Fibroblast of pulmonary artery (primary cell): Measurements from ENCODE around the gene IL21R.

ENCODE experiments used
- DNase-seq: peaks from one replicate; pipeline ENCODE4 v3.0.0-alpha.2; 2010; ENCODE audit warnings: low read depth
- H3K4me3 ChIP-seq: replicated peaks from 2 replicates; pipeline ENCODE4 v1.5.1; 2011; ENCODE audit warnings: low read depth, mild to moderate bottlenecking, control low read depth, low read length, moderate library complexity
- TF ChIP-seq, protein P1 (sequence below): IDR thresholded peaks from 2 replicates; pipeline ENCODE4 v1.5.1; 2011; ENCODE audit warnings: mild to moderate bottlenecking, control low read depth, low read length, inconsistent platforms; ENCODE audit errors: missing control alignments

The IL21R gene

DNA sequence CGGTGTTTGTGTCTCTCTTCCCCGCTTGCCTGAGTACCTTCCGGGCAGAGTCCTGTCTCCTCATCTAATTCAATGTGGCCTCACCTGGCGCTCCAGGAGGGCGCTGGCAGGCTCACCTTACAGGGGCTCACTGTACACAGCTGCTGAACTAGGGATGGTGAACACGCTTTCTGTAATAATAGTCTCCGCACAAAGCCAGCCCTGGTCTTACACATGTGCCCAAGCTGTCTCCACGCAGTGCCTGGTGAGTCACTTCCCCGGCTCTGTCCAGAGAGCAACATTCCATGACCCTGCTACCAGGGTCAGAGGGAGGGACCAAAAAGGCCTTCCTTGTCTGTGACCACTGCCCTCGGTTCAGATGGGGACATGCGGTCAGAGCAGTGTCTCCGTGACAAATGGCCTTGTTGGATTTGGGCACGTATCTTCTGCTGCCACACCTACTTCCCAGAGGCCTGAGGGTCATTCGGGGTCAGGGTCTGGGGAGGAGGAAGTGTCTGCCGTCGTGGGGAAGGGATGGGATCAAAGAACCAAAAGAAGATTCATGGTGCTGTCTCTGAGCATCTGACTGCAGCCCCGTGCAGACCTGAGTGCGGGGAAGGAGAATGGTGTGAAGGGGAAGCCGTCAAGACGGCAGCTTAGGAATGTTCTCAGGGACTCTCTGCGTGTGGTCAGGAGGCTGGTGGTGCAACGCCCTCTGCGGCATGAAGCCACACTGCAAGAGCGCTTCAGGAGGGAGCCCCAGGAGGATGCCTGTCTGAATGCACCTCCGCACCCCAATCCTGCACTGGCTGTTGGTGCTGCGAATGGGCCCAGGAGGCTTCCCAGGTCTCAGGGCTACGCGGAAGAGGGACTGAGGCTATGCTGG, 68.8 kb downstream of the IL21R start:
- no peak overlapping the region for H3K4me3 ChIP-seq
- TF ChIP-seq, protein P1, sequence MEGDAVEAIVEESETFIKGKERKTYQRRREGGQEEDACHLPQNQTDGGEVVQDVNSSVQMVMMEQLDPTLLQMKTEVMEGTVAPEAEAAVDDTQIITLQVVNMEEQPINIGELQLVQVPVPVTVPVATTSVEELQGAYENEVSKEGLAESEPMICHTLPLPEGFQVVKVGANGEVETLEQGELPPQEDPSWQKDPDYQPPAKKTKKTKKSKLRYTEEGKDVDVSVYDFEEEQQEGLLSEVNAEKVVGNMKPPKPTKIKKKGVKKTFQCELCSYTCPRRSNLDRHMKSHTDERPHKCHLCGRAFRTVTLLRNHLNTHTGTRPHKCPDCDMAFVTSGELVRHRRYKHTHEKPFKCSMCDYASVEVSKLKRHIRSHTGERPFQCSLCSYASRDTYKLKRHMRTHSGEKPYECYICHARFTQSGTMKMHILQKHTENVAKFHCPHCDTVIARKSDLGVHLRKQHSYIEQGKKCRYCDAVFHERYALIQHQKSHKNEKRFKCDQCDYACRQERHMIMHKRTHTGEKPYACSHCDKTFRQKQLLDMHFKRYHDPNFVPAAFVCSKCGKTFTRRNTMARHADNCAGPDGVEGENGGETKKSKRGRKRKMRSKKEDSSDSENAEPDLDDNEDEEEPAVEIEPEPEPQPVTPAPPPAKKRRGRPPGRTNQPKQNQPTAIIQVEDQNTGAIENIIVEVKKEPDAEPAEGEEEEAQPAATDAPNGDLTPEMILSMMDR: no peak

DNA sequence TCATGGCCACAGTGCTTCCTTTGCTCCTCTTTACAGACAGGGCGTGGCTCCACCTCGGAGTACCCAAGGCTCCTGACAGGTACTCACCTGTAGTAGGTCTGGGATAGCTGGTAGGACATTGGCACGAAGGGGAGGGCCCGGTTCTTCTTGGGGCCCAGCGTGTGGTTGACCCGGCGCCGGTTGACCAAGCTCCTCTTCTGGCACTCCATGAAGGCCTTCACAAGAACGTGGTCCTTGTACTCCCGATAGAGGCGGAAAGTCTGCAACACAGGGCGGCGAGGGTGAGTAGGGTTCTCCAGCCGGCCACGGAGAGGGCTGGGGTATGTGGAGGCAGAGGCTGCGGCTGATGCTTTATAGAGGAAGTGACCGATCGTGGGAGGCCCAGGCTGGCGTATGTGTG, 69.7 kb downstream of the IL21R start:
- TF ChIP-seq, protein P1: no peak
- no peak overlapping the region for H3K4me3 ChIP-seq

More for the DNA sequence above, 68.8 kb downstream of the IL21R start:
- DNase-seq: peak; percentile 69

DNA sequence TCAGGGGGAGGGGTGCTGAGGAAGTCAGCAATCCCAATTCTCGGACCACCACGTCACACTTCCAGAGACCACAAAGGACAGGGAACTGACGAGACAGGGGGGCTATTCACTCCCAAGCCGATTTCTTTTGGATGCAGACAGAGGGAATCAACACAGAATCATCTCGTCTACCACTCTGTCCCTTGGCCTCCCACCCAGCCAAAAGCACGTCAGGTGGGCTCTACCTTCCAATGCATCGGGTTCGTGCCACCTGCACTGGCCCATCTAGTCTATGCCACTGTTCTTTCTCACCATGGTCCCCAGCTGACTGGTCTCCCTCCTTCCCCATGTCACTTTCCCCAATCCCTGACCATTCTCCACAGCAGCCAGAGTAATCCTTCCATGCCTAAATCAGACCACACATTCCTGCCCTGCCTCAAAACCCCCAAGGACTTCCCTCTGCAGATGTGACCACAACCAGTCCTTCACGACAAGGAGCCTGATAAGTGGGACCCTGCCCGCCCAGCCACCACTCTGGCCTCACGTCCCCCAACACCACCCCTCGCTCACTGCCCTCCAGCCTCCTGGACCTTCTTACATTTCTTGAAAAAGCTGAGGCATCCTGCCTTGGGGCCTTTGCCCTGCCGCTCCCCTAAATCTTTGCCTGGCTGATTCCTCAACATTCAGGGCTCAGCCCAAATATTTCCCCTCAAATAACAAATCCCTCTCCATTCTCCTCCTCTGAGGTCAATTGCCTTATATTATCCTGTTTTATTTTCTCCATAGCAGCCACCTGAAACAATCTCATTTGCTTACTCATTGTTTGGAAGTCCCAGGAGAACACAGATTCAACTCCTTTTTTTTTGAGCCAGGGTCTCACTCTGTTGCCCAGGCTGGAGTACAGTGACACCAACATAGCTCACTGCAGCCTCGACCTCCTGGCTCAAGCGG, 70.4 kb downstream of the IL21R start:
- no peak for DNase-seq
- H3K4me3 ChIP-seq: no peak overlapping the region
- TF ChIP-seq, protein P1: no peak

More for the DNA sequence above, 69.7 kb downstream of the IL21R start:
- no peak for DNase-seq

DNA sequence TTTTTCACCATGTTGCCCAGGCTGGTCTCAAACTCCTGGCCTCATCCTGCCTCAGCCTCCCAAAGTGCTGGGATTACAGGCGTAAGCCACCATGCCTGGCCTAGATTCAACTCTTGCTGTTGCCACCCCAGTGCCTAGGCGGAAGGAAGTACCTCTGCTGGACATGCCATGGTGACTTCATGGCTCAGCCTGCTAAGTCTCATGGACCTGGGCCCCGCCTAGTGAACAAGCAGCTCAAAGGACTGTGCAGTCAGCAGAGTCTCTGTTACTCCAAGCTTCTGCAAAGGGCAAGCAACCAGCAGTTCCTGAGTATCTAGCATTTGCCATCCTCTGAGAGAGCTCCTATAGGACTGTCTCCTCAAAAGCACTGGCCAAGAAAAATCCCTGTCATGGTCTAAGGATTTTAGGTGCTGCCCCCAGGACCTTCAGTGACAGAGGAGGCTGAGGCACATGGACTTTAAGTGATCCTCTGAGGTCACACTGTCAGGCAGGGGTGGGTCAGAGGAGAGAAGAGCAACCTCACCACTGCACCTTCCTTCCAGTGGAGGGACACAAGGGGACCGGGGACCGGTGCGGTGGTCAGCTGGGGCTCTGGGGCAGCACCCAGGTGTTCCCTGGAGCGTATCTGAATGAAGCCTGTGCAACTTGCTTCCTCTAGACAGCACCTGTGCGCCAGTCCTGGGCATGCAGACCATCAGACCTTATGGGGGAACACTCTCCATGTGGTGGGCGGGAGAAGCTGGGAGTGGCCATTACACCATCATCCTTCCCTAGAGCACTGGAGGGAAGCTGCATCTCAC, 71.3 kb downstream of the IL21R start:
- no peak for DNase-seq
- TF ChIP-seq, protein P1: no peak
- no peak overlapping the region for H3K4me3 ChIP-seq

DNA sequence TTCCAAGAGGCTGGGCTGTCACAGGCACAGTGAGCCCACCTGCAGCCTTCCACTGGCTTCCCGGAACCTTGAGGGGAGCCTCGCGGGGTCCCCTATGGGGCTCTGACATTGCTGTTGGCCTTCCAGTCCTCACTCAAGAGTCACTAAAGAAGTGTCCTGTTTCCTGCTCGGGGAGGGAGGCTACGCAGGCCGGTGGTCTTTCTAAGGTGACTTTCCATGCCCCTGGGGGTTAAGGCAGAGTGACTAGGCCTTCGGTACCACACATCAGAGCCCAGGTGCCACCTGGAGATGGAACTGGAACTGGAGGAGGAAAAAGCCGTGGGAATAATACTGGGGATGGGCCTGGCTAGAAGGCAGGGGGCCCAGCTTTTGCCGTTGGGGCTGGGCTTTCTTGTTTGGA, 72.1 kb downstream of the IL21R start:
- TF ChIP-seq, protein P1: no peak
- DNase-seq: no peak
- no peak overlapping the region for H3K4me3 ChIP-seq

DNA sequence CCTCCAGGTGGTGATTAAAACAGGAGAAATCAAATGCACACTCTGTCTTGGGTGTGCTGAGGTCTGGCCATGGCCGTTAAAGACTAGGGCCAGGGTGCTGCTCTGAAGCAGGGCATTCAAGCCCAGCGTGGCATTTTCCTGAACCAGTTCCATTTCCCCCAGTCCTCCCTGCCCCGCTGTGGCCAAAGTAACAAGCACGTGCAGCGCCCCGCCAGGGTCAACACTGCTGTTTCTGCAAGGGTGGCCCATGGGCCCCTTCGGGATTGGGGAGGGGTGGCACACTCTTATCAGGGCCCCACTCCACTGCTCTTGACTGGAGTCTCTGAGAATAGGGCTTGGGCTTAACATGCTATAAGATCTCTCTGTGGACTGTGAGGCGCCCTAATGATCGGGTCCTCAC, 72.9 kb downstream of the IL21R start:
- TF ChIP-seq, protein P1: no peak

More for the DNA sequence above, 72.9 kb downstream of the IL21R start:
- no peak for DNase-seq
- H3K4me3 ChIP-seq: no peak overlapping the region
